Measurements from ENCODE around the gene RAB40B.

GRCh38 chr17:82642022-82642421, 56.5 kb downstream of the RAB40B start:
- no peak for TF ChIP-seq CTCF (IDR thresholded peaks at IDR 0.05)
- TF ChIP-seq POLR2A (IDR thresholded peaks at IDR 0.05) = no peak
